Mammary microvascular endothelial cell (primary cell): Measurements from ENCODE around the gene ZNF681. TPM values are rescaled to one million over a fixed set of nuclear protein-coding genes. Genes with fewer than 3 reads are reported as not detected.

Source experiments
- total RNA-seq: library from RNA; depleted of rRNA; stranded (reverse); fragments of >200 nt; gene quantifications from 2 replicates; pipeline ENCODE4 v1.2.3, GENCODE V29; 2015

The ZNF681 gene
- total RNA-seq = 1.3 TPM in 2 replicates

DNA sequence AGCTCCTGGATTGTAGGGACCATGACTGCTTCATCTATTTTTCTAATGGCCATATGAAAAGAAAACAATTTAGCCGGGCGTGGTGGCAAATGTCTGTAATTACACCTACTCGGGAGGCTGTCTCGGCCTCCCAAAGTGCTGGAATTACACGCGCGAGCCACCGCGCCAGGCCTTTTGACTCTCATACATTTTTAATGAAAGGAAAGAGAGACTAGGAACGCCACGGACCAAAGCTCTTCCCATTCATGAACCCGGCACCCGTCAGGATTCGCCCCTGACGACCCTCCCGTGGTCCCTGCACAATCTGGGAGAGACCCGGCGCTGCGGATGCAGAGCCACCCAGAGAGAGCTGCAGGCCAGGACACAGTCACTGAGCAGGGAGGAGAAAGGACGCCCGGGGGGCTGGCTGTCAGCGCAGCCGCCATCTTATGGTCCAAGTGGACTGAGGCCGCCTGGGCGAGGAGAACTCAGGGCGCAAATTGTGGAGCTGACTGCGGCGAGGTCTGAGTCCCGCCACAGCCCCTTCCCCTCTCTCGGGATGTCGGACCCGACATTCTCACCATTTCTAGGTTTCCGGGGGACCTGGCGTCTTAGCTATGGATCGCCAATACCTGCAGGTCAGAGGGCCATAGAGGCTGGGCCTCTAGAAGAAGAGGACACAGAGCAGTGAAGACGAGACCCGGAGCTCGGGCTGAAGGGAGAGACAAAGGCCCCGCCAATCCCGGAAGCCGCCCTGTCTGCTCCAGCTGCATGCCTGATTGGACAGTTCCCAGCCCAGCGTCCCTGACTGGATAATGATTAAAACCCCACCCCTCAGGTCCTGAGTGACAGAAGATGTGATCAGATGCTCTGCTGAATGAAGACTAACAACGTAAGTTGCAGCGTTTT lies at the start of gene ZNF681:
Gene ZNF681, minus strand, starts transcription at position 705 of the 888 bp plus-strand sequence. Its CDS starts 142 bp downstream, at position 563.

Other genes starting within 250 kb of the ZNF681 start
- 4.5 and 4.6 TPM in 2 replicates for gene ZNF675, start 71.7 kb downstream of the ZNF681 start, total RNA-seq
- 2.3 and 4.1 TPM in 2 replicates for gene ZNF726, start 156.0 kb upstream of the ZNF681 start, total RNA-seq